Osteoblast (primary cell): ENCODE measurements around the gene POFUT1. TPM values are rescaled to one million over a fixed set of nuclear protein-coding genes. Genes with fewer than 3 reads are reported as not detected.

Experiments
- DNase-seq: peaks from one replicate; pipeline ENCODE4 v3.0.0; 2011; ENCODE audit warnings: low spot score, mixed read lengths; ENCODE audit not compliant: insufficient read length; ENCODE audit errors: missing footprints
- H2AFZ ChIP-seq: 2 replicates; pipeline ENCODE4 v1.6.0; 2011; ENCODE audit warnings: mild to moderate bottlenecking, low read length
- H3K27ac ChIP-seq: 2 replicates; pipeline ENCODE4 v1.5.1; 2011; ENCODE audit warnings: mild to moderate bottlenecking, low read depth, low read length, moderate library complexity
- H3K27me3 ChIP-seq: 2 replicates; pipeline ENCODE4 v1.6.0; 2012; ENCODE audit warnings: mild to moderate bottlenecking, control low read depth, inconsistent platforms, low read length, moderate library complexity; ENCODE audit not compliant: insufficient read depth
- H3K36me3 ChIP-seq: 2 replicates; pipeline ENCODE4 v1.5.1; 2011; ENCODE audit warnings: mild to moderate bottlenecking, low read length, control low read depth, moderate library complexity; ENCODE audit not compliant: insufficient read depth
- H3K4me1 ChIP-seq: 2 replicates; pipeline ENCODE4 v1.5.1; 2011; ENCODE audit warnings: mild to moderate bottlenecking, low read length, control low read depth, moderate library complexity; ENCODE audit not compliant: insufficient read depth
- H3K4me2 ChIP-seq: 2 replicates; pipeline ENCODE4 v1.6.0; 2011; ENCODE audit warnings: mild to moderate bottlenecking, low read length; ENCODE audit not compliant: insufficient read depth
- H3K4me3 ChIP-seq: fragments of 200-600 bp; sonication (generic); 3 replicates; pipeline ENCODE4 v1.5.1; 2012; ENCODE audit warnings: mild to moderate bottlenecking, low read length, inconsistent platforms; ENCODE audit not compliant: insufficient read depth
- H3K79me2 ChIP-seq: 2 replicates; pipeline ENCODE4 v1.6.0; 2012; ENCODE audit warnings: mild to moderate bottlenecking, low read length, control low read depth, inconsistent platforms; ENCODE audit not compliant: insufficient read depth
- H3K9me3 ChIP-seq: 2 replicates; pipeline ENCODE4 v1.5.1; 2011; ENCODE audit warnings: low read depth, low read length, control low read depth
- H4K20me1 ChIP-seq: 2 replicates; pipeline ENCODE4 v1.6.0; 2012; ENCODE audit warnings: mild to moderate bottlenecking, low read length, control low read depth; ENCODE audit not compliant: insufficient read depth
- total RNA-seq: library from RNA; depleted of rRNA; stranded (reverse); fragments of >200 nt; gene quantifications from 2 replicates; pipeline ENCODE4 v1.2.3, GENCODE V29; 2012
- TF ChIP-seq, protein P1 (sequence below): IDR thresholded peaks from 2 replicates; pipeline ENCODE4 v1.5.1; 2011; ENCODE audit warnings: mild to moderate bottlenecking, low read depth, low read length, moderate library complexity; ENCODE audit errors: extremely low read depth

The POFUT1 gene
- total RNA-seq, 1 donor = 40.9 TPM

DNA sequence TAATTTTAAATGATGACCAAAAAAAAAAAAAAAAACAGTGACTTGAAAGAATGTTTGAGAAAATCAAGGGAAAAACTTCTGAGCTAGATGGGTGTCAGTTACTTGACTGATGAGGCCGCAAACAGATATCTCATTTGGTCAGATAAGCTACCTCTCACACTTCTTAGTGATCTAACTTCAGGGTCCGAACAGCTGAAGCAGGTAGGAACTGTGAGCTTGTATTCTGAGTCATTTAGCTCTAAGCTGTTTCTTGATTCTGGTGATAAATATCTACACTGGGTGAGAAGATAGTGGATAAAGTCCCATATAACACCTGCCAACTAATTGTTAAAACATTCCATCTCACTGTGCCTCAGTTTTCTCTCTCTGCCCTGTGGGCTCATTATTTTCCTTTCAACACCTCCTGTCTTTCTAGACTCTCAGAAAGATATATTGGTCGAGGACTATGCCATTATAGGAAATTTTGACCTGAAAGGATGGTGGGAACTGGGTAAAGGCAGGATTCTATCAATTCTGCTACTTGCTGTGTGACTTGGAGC is 77.5 kb downstream of the POFUT1 start:
- Histone ChIP-seq H3K4me1 (no peaks in the 10 kb centered on the region), H3K4me3 (no peak overlapping the region), H3K9me3 (no peaks in the 10 kb centered on the region), H3K36me3 (peaks cover 5% of the 10 kb centered on the region), H4K20me1 (peaks cover 16% of the 10 kb centered on the region), H3K27me3 (no peaks in the 10 kb centered on the region), H3K4me2 (no peak overlapping the region), H2AFZ (no peak overlapping the region), H3K27ac (no peak overlapping the region), H3K79me2 (peaks cover 69% of the 10 kb centered on the region)
- TF ChIP-seq, protein P1, sequence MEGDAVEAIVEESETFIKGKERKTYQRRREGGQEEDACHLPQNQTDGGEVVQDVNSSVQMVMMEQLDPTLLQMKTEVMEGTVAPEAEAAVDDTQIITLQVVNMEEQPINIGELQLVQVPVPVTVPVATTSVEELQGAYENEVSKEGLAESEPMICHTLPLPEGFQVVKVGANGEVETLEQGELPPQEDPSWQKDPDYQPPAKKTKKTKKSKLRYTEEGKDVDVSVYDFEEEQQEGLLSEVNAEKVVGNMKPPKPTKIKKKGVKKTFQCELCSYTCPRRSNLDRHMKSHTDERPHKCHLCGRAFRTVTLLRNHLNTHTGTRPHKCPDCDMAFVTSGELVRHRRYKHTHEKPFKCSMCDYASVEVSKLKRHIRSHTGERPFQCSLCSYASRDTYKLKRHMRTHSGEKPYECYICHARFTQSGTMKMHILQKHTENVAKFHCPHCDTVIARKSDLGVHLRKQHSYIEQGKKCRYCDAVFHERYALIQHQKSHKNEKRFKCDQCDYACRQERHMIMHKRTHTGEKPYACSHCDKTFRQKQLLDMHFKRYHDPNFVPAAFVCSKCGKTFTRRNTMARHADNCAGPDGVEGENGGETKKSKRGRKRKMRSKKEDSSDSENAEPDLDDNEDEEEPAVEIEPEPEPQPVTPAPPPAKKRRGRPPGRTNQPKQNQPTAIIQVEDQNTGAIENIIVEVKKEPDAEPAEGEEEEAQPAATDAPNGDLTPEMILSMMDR = no peak
- no peak for DNase-seq

GRCh38 chr20:32285621-32286371 is 78.1 kb downstream of the POFUT1 start:
- Histone ChIP-seq H3K4me1 (no peaks in the 10 kb centered on the region), H3K9me3 (no peaks in the 10 kb centered on the region), H2AFZ (no peak overlapping the region), H3K4me3 (no peak overlapping the region), H3K36me3 (peaks cover 5% of the 10 kb centered on the region), H4K20me1 (peaks cover 13% of the 10 kb centered on the region), H3K27me3 (no peaks in the 10 kb centered on the region), H3K79me2 (peaks cover 69% of the 10 kb centered on the region), H3K4me2 (no peak overlapping the region), H3K27ac (no peak overlapping the region)
- TF ChIP-seq, protein P1 = no peak
- peak; percentile 53 for DNase-seq

GRCh38 chr20:32287231-32287638 is 79.6 kb downstream of the POFUT1 start:
- H3K27ac ChIP-seq = no peak overlapping the region
- DNase-seq = no peak
- peaks cover 15% of the 10 kb centered on the region for H4K20me1 ChIP-seq
- no peak overlapping the region for H2AFZ ChIP-seq
- H3K4me2 ChIP-seq = no peak overlapping the region
- H3K27me3 ChIP-seq = no peaks in the 10 kb centered on the region
- TF ChIP-seq, protein P1 = no peak
- no peaks in the 10 kb centered on the region for H3K4me1 ChIP-seq
- H3K36me3 ChIP-seq = peaks cover 5% of the 10 kb centered on the region
- peaks cover 61% of the 10 kb centered on the region for H3K79me2 ChIP-seq
- no peaks in the 10 kb centered on the region for H3K9me3 ChIP-seq
- no peak overlapping the region for H3K4me3 ChIP-seq

Other genes with a start within 250 kb of the POFUT1 start
- under 0.01 TPM in 1 of 2 replicates, not detected in the other for gene XKR7, start 239.7 kb upstream of the POFUT1 start, total RNA-seq
- not detected in 2 replicates for gene CCM2L, start 197.4 kb upstream of the POFUT1 start, total RNA-seq
- gene HCK, start 155.6 kb upstream of the POFUT1 start, total RNA-seq = 0.36 TPM in 1 of 2 replicates, not detected in the other
- gene TM9SF4, start 98.2 kb upstream of the POFUT1 start, total RNA-seq = 46.9 and 48.1 TPM in 2 replicates
- 2.5 and 2.7 TPM in 2 replicates for gene PLAGL2, start 137 bp upstream of the POFUT1 start, total RNA-seq
- 37.4 and 39.4 TPM in 2 replicates for gene KIF3B, start 69.8 kb downstream of the POFUT1 start, total RNA-seq
- gene ASXL1, start 150.5 kb downstream of the POFUT1 start, total RNA-seq = 64.2 and 68.8 TPM in 2 replicates